Activated CD4-positive, alpha-beta T cell treated with anti-CD3 and anti-CD28 coated beads, Interleukin-2, Interleukin-4, amounts not matched to agents 100 ng/mL and 50 ng/mL, durations not matched to agents 16 hours and 8 hours (primary cell): ENCODE measurements around the gene LMCD1.
A peak's percentile ranks its signal among the peaks of the same experiment; 100 is the strongest.

Experiments
- DNase-seq: peaks from one replicate; pipeline ENCODE4 v3.0.0-alpha.2; 2020; ENCODE audit warnings: low spot score

The LMCD1 gene, protein sequence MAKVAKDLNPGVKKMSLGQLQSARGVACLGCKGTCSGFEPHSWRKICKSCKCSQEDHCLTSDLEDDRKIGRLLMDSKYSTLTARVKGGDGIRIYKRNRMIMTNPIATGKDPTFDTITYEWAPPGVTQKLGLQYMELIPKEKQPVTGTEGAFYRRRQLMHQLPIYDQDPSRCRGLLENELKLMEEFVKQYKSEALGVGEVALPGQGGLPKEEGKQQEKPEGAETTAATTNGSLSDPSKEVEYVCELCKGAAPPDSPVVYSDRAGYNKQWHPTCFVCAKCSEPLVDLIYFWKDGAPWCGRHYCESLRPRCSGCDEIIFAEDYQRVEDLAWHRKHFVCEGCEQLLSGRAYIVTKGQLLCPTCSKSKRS

GRCh38 chr3:8501371-8502131 lies at the start of gene LMCD1:
Gene LMCD1, plus strand, starts transcription at chr3:8501823. Its CDS starts 116 bp downstream, at chr3:8501939.
- peak; percentile 78 for DNase-seq

- no peak for DNase-seq
Observed at GRCh38 chr3:8452112-8452511, 49.5 kb upstream of the LMCD1 start.

GRCh38 chr3:8453153-8453552 lies 48.5 kb upstream of the LMCD1 start:
- DNase-seq: no peak

GRCh38 chr3:8455526-8456411 lies 45.9 kb upstream of the LMCD1 start:
- DNase-seq: no peak

DNA sequence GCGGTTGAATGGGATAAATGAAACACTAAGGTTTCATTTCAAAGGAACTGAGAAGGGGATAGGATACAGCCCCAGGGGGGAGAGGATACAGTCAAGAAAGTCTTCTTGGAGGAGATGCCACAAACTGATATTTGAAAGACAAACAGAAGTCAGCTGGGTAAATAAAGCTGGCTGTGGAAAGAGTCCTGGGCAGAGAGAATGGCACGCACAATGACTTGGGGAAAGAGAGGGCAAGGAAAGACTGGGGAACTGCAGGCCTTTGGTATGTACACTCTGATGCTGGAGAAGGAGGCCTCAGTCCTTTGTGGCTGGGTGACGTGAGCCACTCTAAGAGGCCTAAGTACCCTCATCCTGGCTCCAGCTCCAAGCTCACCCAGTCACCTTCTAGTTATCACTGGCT lies 45.2 kb upstream of the LMCD1 start:
- DNase-seq: no peak

DNA sequence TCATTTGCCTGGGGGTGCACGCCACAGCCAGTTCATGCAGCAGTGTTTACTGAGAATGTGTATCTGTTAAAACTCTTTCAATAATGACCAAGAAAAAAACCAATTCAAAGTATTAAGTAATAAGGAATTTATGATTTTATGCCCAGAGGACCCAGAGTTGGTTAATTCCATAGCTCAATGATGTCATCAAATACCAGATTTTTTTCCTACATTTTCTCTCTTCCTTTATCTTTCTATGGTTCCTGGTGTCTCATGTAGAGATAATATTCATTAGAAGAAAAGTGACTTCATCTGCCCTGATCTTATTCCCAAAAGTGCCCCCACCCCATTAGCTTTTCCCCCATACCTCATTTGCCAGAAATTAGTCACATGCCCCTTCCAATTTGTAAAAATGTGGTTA lies 44.6 kb upstream of the LMCD1 start:
- DNase-seq: no peak

GRCh38 chr3:8458238-8458661 lies 43.4 kb upstream of the LMCD1 start:
- DNase-seq: no peak

- DNase-seq: no peak
Observed at GRCh38 chr3:8458711-8459110, 42.9 kb upstream of the LMCD1 start.

DNA sequence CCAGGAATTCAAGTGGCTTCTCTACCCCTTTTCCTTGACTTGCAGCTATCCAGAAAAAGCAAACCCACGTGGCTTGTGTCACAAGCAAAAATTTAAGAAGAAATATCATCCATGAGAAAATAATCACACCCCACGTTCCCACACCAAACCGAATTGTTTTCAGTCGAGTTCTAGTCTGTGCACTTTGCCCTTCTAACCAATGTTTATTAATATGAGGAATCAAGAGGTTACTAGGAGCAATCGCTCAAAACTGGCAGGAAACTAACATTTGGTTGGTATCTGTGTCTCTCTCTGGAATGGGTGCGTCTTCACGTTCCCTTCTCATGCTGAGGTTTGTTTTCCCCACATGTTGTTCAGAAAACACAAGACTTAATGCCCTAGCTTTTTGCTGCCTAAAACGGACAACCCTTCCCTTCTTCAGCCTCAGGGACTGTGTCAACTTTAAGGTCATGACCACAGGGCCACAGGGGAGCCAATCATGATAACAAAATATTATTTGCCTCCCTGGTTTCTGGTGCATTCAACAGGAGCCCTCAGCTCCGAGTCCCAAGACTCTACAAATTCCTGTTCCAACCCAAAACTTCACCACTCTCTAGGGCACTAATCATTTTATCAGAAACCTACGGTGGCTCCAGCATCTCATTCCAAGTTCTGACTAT lies 41.4 kb upstream of the LMCD1 start:
- no peak for DNase-seq

- no peak for DNase-seq
Observed at GRCh38 chr3:8460815-8461456, 40.7 kb upstream of the LMCD1 start.

DNA sequence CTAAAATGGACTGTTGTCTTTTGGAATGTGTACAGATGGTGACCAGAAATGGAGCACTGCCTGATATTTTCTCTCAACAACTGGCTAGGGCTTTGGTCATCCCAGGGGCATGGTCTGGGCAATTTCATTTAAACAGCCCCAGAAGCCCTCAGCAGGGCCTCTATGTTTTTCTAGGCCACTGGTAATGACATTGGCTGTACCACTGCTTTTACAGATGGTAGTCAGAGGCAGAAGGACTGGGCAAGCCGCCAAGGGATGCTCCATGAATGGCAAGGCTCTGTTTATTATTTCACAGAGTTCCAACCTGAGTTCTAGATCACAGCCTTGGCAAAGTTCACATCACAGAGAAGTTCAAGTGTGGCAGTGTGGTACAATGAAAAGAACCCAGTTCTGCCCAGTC lies 37.0 kb upstream of the LMCD1 start:
- no peak for DNase-seq

GRCh38 chr3:8466526-8466925 lies 35.1 kb upstream of the LMCD1 start:
- no peak for DNase-seq

DNA sequence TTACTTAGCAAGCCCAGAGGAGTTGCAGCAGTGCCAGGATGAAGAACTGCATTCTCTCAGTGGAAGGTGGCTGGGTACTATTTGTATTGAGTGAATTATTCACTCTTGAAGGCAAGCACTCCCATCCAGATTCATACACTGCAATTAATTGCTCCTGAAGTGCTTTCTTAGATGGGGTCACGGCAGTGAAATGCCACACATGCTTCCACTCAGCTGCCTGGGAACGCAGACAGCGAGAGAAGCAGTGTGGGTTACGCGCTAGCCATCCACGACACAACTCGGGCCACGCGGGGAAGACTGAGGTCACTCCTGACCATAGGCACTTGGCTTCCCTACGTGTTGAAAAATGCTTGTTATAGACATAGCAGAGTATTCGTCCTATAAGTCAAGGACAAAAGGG lies 30.8 kb upstream of the LMCD1 start:
- no peak for DNase-seq

DNA sequence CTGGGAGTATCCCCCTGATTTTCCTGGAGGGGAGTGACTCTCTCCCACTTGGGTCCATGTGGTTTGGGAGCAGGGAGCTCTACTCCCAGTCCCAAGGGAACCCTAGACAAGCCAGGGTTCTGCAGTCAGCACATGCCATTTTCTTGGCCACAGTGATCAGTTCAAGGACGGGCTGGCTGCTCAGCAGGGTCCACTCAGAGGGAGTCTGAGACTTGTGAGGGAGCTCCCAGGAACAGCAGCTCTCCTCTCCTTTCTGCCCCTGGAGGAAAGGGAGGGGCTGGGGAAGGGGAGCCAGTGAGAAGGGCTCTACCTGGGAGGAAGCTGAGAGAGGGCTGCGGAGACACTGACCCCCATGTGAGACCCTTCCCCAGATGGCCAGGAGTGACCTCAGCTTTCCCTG lies 29.1 kb upstream of the LMCD1 start:
- no peak for DNase-seq

- DNase-seq: no peak
Observed at GRCh38 chr3:8473029-8473428, 28.6 kb upstream of the LMCD1 start.

GRCh38 chr3:8473990-8474389 lies 27.6 kb upstream of the LMCD1 start:
- no peak for DNase-seq

DNA sequence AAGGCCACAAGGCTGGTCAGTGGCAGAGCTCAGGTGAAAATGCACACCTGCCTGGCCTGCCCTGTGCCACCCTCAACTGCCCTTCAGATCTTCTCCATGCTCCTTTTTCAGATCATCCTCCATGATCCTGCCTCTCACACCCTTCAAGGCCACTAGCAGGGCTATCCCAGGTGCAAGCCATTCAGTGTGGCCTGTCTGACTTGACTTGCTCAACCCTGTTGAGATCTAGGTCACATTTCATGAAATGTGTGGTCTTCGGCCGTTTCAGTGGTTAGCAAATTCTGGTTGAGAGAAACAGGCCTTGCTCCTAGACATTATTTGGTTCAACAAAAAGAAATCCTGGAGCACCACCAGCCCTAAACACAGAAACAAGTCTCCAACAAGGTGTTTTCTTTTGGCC lies 26.6 kb upstream of the LMCD1 start:
- no peak for DNase-seq

GRCh38 chr3:8480699-8481098 lies 20.9 kb upstream of the LMCD1 start:
- no peak for DNase-seq

- no peak for DNase-seq
Observed at GRCh38 chr3:8481380-8481779, 20.2 kb upstream of the LMCD1 start.

DNA sequence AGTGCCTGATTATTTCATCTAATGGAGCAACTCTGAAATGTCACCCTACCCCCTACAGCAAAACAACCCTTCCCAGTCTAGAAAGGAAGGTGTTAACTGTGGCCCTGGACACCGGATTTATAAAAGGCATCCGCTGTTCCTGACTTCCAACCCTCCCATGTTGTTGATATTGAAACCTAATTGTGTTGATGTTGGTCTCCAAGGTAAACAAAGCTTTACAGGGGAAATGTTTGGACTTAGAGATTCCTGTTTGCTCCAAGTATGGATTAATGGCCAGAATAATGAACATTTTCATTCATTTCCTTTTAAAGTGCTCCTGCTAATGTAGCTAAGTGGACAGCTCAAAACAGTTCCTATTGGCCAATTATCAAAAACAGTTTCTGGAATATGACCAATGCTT lies 19.4 kb upstream of the LMCD1 start:
- no peak for DNase-seq

GRCh38 chr3:8482960-8483665 lies 18.5 kb upstream of the LMCD1 start:
- no peak for DNase-seq
